H1 (cell line): ENCODE results near the gene STAP2. TPM values are rescaled to one million over a fixed set of nuclear protein-coding genes. Genes with fewer than 3 reads are reported as not detected.

Experiments used
- CTCF ChIP-seq, 3 experiments: IDR thresholded peaks; 1 replicate in 2 of 3; 2 replicates in 1 of 3; pipeline versions ENCODE4 v1.5.1 to v1.6.1; 2011; ENCODE audit warnings: low read length in 3 of 3, mild to moderate bottlenecking in 3 of 3, inconsistent platforms in 2 of 3, low read depth in 1 of 3, moderate library complexity in 1 of 3; ENCODE audit not compliant: insufficient read depth in 1 of 3; ENCODE audit errors: control extremely low read depth in 1 of 3
- FOSL1 ChIP-seq: IDR thresholded peaks from 2 replicates; pipeline ENCODE4 v1.6.1; 2011; ENCODE audit warnings: mild to moderate bottlenecking, low read depth, low read length, moderate library complexity; ENCODE audit not compliant: insufficient read depth
- SP4 ChIP-seq: IDR thresholded peaks from 2 replicates; pipeline ENCODE4 v1.6.1; 2012; ENCODE audit warnings: low read length, inconsistent platforms
- polyA plus RNA-seq, 7 experiments: library from polyadenylated mRNA; depleted of rRNA in 3 of 7; stranded (reverse) in 5 of 7; unstranded in 2 of 7; fragments of >200 nt in 5 of 7; fragments of 200-250 nt in 2 of 7; gene quantifications; 1 replicate in 5 of 7; 2 replicates in 1 of 7; 4 replicates in 1 of 7; pipeline versions ENCODE4 v1.2.1 to v1.2.3, GENCODE V29; 2011 to 2013; ENCODE audit warnings: missing spikeins in 2 of 7, mixed read lengths in 2 of 7
- total RNA-seq: library from RNA; stranded (reverse); fragmentation: NEBNext Ultra II Directional; extraction: Animal tissue kit (Norgen Biotek cat#: 25700); gene quantifications from 2 replicates; pipeline ENCODE4 v1.2.1, GENCODE V29; 2021

Gene STAP2
- total and polyA plus RNA-seq, 2 of the 8 experiments (the other 6 are each of a cell fraction or from before 2014, with no cell fraction given), result 15.3 to 37.3 TPM

GRCh38 chr19:4278419-4279266 lies 60.0 kb downstream of the STAP2 start, which contains the start of gene SHD (continued):
- TF ChIP-seq SP4, result no peak
- peak in 1 of 3 experiments; percentile 14; a peak in 1 of 4 replicates for TF ChIP-seq CTCF (IDR thresholded peaks at IDR 0.05; ENCODE audit: control extremely low read depth in 1 of 3, insufficient read depth in 1 of 3, low read depth in 1 of 3, low read length in 3 of 3)
- no peak for TF ChIP-seq FOSL1
